SK-N-DZ (cell line): ENCODE data around the gene RNF225. TPM values are rescaled to one million over a fixed set of nuclear protein-coding genes. Genes with fewer than 3 reads are reported as not detected.
"Not testable (repeated sequence)": the region's sequence is repeated elsewhere in the genome, so short reads cannot be mapped to it uniquely, and the experiment has no call there.

ENCODE experiments used
- DNase-seq: peaks from one replicate; pipeline ENCODE4 v3.0.0-alpha.2; 2015; ENCODE audit warnings: low spot score
- polyA plus RNA-seq, 2 experiments: library from polyadenylated mRNA; depleted of rRNA; stranded (reverse); fragments of >200 nt; gene quantifications; 2 replicates each; pipeline ENCODE4 v1.2.3, GENCODE V29; 2014

RNF225 gene
- not detected in 2 replicates for polyA plus RNA-seq (2014; cell fraction: cytosol; rRNA removed)
- not detected in 2 replicates for polyA plus RNA-seq (2014; cell fraction: nucleus; rRNA removed)

GRCh38 chr19:58395220-58395978 lies at the start of gene RNF225:
TSS of gene RNF225 (plus strand) at chr19:58395656. CDS start at chr19:58396090, 434 bp downstream.
- DNase-seq: no peak

- DNase-seq: peak; percentile 62
Measured at GRCh38 chr19:58346961-58347929, 48.2 kb upstream of the RNF225 start.

GRCh38 chr19:58348080-58348479 lies 47.4 kb upstream of the RNF225 start:
- DNase-seq: not testable (repeated sequence)

- no peak for DNase-seq
Measured at GRCh38 chr19:58349590-58349989, 45.9 kb upstream of the RNF225 start.

GRCh38 chr19:58350001-58350861 lies 45.2 kb upstream of the RNF225 start:
- no peak for DNase-seq

- DNase-seq: no peak
Measured at GRCh38 chr19:58350871-58351557, 44.4 kb upstream of the RNF225 start.

GRCh38 chr19:58351558-58351878 lies 43.9 kb upstream of the RNF225 start:
- DNase-seq: no peak

- DNase-seq: no peak
Measured at GRCh38 chr19:58351990-58352755, 43.3 kb upstream of the RNF225 start.

GRCh38 chr19:58352760-58353671 lies 42.4 kb upstream of the RNF225 start, which contains the start of gene A1BG:
TSS of gene A1BG (minus strand) at chr19:58353492. CDS start at chr19:58353437, 55 bp downstream.
- DNase-seq: no peak

- no peak for DNase-seq
Measured at GRCh38 chr19:58353717-58354477, 41.6 kb upstream of the RNF225 start.

- DNase-seq: no peak
Measured at GRCh38 chr19:58354478-58355030, 40.9 kb upstream of the RNF225 start.

GRCh38 chr19:58355215-58355796 lies 40.1 kb upstream of the RNF225 start:
- no peak for DNase-seq

- DNase-seq: no peak
Measured at GRCh38 chr19:58355908-58356765, 39.3 kb upstream of the RNF225 start.

- DNase-seq: no peak
Measured at GRCh38 chr19:58356766-58357480, 38.5 kb upstream of the RNF225 start.

- no peak for DNase-seq
Measured at GRCh38 chr19:58357481-58358145, 37.8 kb upstream of the RNF225 start.
